HG03354 (cell line): ENCODE results near the gene JAK2.
A peak's percentile ranks its signal among the peaks of the same experiment; 100 is the strongest.

ENCODE experiments used
- ATAC-seq: cut with Tn5 transposase; IDR thresholded peaks from one replicate; pipeline ENCODE4 v1.9.1; 2021; ENCODE audit warnings: mild to moderate bottlenecking; ENCODE audit not compliant: unreplicated experiment, poor library complexity, severe bottlenecking

The JAK2 gene

GRCh38 chr9:4979239-4979638 is 5.8 kb upstream of the JAK2 start:
- no peak for ATAC-seq

GRCh38 chr9:4980086-4980727 is 4.9 kb upstream of the JAK2 start:
- no peak for ATAC-seq

- no peak for ATAC-seq
Observed at GRCh38 chr9:4982721-4983482, 2.2 kb upstream of the JAK2 start.

GRCh38 chr9:4983601-4984165 is 1.4 kb upstream of the JAK2 start:
- no peak for ATAC-seq

- ATAC-seq: peak; percentile 1
Observed at GRCh38 chr9:4984171-4984620, 876 bp upstream of the JAK2 start.

GRCh38 chr9:4985386-4986266 is 554 bp downstream of the JAK2 start:
- peak; percentile 32 for ATAC-seq

- no peak for ATAC-seq
Observed at GRCh38 chr9:4986296-4986695, 1.2 kb downstream of the JAK2 start.

GRCh38 chr9:4986783-4987182 is 1.7 kb downstream of the JAK2 start:
- no peak for ATAC-seq

GRCh38 chr9:4987961-4988421 is 2.9 kb downstream of the JAK2 start:
- ATAC-seq: no peak

GRCh38 chr9:4992872-4993271 is 7.8 kb downstream of the JAK2 start:
- no peak for ATAC-seq

GRCh38 chr9:4994166-4994890 is 9.3 kb downstream of the JAK2 start:
- ATAC-seq: no peak

GRCh38 chr9:4997196-4997595 is 12.1 kb downstream of the JAK2 start:
- ATAC-seq: no peak

GRCh38 chr9:4997631-4998030 is 12.6 kb downstream of the JAK2 start:
- ATAC-seq: no peak

GRCh38 chr9:5002811-5003210 is 17.7 kb downstream of the JAK2 start:
- ATAC-seq: no peak

- no peak for ATAC-seq
Observed at GRCh38 chr9:5004481-5004880, 19.4 kb downstream of the JAK2 start.

GRCh38 chr9:5008202-5008601 is 23.1 kb downstream of the JAK2 start:
- no peak for ATAC-seq

- ATAC-seq: no peak
Observed at GRCh38 chr9:5013374-5013773, 28.3 kb downstream of the JAK2 start.

- ATAC-seq: no peak
Observed at GRCh38 chr9:5015934-5016333, 30.9 kb downstream of the JAK2 start.

- ATAC-seq: no peak
Observed at GRCh38 chr9:5025416-5025815, 40.3 kb downstream of the JAK2 start.
